ENCODE measurements around the gene PUS3. TPM values are rescaled to one million over a fixed set of nuclear protein-coding genes. Genes with fewer than 3 reads are reported as not detected.

Gene PUS3
- total RNA-seq, result 5.1 TPM

DNA sequence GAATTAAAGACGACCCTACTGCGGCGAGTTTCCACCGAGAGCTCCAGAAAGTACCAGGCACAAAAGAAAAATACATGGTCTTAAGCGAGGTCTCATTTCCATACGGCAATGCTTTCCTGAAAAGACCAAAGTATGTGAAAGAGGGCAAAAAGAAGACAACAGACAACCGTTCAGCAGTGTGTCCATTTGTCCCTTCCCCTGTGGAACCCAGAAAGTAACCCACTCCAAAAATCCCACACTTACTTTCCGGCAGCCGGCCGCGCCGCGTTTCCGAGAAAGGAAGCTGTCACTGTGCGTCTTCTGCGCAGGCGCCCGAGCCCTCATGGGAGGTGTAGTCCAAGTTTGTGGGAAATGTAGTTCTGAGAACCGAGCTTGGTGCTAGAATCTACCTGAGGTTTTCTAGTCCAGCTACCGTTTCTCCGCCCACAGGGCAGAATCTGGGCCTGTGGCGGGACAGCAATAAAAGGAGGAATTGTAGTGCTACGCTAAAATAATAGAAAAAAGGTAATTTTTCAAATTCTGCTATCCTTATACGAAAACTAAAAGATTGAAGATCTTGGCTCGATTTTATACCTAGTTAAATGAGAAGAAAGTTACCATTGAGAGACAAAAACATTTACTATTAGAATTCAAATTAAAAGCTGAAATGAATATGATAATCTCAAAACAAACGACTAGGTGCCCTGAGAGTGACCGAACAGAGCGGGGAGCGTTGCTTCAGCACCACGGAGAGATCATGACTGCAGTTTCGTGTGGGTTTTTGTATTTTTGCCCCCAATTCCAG is at the start of gene PUS3:
TSS of gene PUS3 (minus strand) at position 280 of the 784 bp plus-strand sequence. CDS start 6,922 bp downstream, outside the sequence.
- peak; percentile 53 to 89 (median 84) for DNase-seq (ENCODE audit: low read depth in 2 of 3, low spot score in 2 of 3)

DNA sequence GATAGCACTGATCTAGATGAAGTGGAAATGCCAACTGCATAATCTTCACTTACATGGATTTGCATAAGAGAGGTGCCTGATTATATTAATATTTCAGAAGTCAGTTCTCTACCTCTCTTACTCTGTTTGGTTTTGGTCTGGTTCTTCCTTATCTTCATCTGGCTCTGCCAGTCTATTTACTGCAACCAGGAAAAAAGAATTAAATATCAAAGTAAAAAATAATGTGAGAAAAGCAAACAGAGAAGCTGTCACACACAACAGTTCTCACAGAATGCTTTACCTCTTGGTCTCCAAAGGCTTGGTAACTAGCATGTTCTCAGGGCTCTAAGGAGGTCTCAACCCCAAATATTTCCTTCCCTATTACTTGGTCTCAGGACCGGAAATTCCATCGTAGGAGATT is 49.6 kb upstream of the PUS3 start:
- no peak for DNase-seq (ENCODE audit: low read depth in 2 of 3, low spot score in 2 of 3)

DNA sequence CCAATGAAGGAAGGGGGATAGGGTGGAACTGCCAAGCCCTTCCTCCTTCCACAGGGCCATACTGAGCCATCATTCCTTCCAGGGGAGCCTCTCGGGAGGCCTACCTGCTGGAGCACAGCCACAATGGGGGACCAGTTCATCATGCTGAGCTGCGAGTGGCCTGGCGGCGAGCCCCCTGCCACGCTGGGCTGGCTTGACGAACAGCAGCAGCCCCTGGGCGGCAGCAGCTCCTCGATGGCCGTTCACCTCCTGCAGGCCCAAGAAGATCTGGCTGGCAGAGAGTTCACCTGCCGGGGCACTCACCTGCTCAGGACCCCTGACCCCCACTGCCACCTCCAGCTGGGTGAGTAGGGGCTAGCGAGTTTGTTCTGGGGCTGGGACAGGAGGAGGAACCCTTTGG is 48.7 kb upstream of the PUS3 start:
- no peak for DNase-seq (ENCODE audit: low read depth in 2 of 3, low spot score in 2 of 3)

DNA sequence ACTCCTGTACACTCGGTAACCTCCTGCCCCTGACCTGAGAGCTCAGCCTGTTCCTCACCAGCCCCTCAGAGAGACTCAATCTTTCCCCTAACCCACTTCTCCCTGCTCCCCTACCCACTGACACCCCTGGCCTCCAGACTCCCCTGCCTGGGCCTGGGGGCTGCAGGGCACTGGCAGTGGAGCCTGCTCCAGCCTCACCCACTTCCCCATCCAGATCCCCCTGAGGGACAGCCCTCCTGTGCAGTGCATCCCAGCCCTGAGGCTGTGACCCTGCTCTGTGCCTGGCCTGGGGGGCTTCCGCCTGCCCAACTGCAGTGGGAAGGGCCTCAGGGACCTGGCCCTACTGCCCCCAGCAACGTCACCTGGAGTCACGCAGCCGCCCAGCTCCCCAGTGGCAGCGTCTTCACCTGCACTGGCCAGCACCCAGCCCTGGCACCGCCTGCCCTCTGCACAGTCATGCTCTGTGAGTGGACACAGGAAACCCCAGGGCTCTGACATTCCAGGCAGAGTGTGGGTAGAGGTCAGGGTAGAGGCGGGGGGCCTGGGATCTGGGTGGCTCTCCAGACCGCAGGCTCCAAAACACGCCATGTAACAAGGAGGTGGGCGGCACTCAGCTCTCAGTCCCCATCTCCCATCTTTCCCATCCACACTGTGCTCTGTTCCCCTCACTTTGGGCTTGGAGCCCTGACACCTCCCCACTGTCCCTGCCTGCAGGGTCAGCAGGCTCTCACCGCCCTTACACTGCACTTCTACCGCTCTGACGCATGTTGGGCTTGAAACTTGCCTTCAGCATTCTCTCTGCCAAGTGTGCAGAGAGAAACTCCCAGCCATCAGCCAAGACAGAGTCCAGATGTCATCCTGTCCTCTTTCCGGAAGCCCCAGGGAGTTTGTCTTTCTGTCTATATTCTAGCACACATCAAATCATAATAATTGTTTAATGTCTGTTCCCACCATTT is 48.0 kb upstream of the PUS3 start:
- no peak for DNase-seq (ENCODE audit: low read depth in 2 of 3, low spot score in 2 of 3)

DNA sequence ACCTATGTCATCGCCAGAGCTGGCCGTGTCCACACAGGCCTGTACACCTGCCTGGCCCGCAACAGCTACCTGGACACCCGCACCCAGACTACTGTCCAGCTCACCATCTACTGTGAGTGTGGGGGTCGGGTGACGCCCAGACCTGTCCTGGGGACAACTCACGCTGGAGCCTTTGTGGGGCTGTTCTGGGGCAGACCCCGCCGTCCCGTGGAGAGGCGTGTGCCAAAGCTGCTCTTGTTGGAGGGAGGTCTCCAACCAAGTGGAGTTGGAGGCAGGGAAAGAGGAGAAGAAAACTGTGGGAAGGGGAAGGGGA is 47.1 kb upstream of the PUS3 start:
- DNase-seq (ENCODE audit: low read depth in 2 of 3, low spot score in 2 of 3), result no peak

GRCh38 chr11:125949271-125950177 is 46.5 kb upstream of the PUS3 start:
- DNase-seq (ENCODE audit: low read depth in 2 of 3, low spot score in 2 of 3), result no peak

DNA sequence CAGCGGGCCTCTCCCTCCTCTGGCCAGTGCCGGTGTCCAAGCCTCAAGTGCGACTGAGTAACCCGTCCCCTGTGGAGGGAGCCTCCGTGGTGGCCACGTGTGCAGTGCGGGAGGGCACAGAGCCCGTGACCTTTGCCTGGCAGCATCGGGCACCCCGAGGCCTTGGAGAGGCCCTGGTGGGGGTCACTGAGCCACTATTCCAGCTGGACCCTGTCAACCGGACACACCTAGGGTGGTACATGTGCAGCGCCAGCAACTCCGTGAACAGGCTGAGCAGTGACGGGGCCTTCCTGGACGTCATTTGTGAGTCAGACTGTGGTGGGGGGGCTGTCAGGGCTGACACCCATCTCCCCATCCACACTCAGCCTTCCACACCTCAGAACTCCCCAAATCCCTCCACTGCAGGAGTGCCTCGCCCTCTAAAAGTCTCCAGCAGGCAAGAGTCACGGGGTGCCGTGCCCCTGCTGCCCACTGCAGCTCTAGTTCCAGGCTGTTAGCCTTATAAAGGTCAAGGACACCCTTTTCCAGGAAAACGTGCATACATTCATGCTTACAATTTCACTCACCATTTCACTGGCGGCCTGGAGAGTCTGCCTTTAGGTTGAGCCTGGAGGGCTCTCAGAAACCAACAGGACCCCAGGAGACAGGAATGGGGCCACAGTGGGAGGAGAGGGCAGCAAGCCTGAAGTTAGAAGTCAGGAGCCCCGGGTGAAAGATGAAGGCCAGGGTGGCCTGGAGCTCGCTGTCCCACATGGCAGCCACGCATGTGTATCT is 45.5 kb upstream of the PUS3 start:
- DNase-seq (ENCODE audit: low read depth in 2 of 3, low spot score in 2 of 3), result no peak

DNA sequence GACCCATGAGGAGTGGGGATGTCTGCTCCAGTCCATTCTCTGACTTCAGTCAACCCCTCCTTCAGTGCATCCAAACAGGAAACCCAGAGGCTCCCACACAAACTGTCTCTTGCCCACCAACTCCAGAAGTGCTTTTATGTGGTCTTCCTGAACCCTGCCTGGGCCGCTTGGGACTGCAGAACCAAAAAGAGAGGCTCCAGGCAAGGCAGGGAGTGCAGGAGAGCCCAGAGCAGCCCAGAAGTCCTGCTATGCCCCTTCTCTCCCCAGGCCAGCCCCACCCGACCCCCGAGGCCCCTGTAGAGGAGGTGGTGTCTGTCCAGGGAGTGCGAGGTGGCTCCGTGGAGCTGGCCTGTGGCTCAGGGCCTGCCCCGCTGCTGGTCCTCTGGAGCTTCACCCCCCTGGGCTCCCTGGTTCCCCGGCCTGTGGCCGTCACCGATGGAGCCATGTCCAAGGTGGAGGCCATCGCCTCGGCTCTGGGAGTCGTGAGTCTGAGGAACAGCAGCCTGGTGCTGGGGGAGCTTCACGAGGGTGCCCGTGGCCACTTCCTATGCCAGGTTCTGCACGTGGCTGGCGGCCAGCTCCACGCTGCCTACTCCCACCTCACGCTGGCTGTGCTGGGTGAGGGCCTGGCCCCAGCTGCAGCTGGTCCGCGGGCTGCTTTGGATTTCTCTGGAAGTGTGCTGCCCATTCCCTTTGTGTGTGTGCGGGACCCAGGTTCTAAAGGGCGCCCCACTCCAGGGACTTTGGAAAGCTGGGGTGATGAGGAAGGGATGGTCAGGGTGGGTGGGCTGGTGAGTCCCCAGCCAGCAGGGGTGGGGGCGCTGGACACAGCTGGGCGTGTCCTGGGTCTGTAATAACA is 44.6 kb upstream of the PUS3 start:
- no peak for DNase-seq (ENCODE audit: low read depth in 2 of 3, low spot score in 2 of 3)

DNA sequence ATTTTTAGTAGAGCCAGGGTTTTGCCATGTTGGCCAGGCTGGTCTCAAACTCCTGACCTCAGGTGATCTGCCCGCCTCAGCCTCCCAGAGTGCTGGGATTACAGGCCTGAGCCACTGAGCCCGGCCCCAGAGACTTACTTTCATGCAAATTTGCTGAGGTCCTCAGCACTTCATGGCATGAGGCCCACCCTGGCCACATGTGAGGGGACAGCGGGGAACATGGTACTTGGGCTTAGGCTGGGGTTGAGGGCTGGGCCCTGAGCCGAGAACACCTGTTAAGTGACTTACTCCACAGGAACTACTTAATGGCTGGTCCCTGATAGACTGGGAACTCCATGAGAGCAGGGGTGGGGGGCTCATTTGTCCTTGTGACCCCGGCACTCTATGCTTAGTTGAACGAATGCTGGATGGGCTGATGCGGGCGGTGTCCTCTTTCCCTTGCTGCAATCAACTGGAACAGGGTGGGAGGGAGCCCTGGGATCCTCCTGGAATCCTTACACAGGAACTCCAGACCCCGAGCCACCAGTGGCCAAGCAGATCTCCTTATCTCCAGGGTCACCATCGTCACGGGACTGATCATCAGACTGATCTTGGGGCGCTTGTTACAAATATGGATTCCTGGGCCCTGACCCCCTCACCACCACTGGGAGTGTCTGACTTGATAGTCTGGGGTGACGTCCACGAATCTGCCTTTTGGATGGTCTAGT is 43.9 kb upstream of the PUS3 start:
- no peak for DNase-seq (ENCODE audit: low read depth in 2 of 3, low spot score in 2 of 3)

- DNase-seq (ENCODE audit: low read depth in 2 of 3, low spot score in 2 of 3), result no peak
Observed at GRCh38 chr11:125945797-125946520, 43.0 kb upstream of the PUS3 start, which contains the start of gene VSIG10L2. Gene VSIG10L2, plus strand, starts transcription at chr11:125946044. Its CDS starts 12 bp downstream, at chr11:125946056.

DNA sequence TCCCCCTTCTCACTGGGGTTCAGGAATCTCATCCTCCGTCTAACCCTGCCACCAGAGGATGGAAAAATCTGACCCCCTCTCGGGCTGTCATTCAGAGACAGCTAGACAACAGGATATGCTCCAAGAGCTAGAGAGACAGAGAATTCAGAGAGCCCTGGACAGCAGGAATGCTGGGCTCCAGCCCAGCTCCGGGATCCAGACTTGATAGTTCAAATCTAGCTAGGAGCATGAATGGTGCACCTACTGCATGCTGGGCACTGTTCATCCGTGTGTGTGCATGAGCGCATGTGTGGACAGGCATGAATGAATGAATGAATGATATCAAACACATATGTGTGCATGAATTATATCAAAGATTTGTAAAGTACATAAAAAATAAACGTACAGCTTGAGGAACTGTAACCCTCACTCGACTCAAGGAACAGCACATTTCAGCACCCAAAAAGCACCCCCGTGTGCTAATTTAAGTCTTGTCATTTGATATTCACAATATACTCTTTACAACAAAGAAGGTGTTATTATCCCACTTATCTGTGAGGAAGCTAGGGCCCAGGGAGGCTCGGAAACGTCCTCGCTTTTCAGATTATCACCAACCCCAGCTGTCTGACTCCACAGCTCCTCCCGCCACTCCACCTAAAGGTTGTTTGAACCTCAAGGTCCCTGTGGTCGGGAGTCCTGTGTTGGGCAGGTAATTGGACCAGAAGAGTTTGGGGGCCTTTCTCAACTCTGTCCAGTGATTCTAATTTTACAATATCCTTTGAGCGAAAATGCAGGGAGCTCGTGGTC is 42.2 kb upstream of the PUS3 start:
- no peak for DNase-seq (ENCODE audit: low read depth in 2 of 3, low spot score in 2 of 3)

GRCh38 chr11:125944350-125945010 is 41.5 kb upstream of the PUS3 start:
- DNase-seq (ENCODE audit: low read depth in 2 of 3, low spot score in 2 of 3), result no peak

DNA sequence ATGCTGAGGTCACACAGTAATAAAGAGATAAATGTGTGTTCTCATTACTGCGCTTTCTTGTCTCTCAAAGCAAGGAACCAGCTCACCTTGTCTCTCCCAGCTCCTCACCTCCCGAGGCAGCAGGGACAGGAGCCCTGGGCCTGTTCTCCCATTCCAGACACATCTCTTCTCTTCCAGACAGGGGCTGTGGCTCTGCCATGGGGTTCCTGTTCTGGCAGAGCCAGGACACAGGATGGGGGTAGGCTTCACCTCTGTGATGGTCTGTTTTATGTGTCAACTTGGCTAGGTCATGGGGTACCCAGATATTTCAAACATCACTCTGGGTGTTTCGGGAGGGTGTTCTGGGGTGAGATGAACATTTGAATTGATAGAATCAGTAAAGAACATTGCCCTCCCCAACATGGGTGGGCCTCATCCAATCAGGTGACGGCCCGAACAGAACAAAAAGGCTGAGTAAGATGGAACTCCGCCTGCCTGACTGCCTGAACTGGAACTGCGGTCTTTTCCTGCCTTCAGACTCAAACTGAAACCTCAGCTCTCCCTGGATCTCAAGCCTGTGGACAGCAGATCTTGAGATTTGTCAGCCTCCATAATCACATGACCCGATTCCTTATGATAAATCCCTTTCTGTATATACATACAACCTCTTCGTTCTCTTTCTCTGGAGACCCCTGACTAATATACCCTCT is 40.8 kb upstream of the PUS3 start:
- DNase-seq (ENCODE audit: low read depth in 2 of 3, low spot score in 2 of 3), result no peak

DNA sequence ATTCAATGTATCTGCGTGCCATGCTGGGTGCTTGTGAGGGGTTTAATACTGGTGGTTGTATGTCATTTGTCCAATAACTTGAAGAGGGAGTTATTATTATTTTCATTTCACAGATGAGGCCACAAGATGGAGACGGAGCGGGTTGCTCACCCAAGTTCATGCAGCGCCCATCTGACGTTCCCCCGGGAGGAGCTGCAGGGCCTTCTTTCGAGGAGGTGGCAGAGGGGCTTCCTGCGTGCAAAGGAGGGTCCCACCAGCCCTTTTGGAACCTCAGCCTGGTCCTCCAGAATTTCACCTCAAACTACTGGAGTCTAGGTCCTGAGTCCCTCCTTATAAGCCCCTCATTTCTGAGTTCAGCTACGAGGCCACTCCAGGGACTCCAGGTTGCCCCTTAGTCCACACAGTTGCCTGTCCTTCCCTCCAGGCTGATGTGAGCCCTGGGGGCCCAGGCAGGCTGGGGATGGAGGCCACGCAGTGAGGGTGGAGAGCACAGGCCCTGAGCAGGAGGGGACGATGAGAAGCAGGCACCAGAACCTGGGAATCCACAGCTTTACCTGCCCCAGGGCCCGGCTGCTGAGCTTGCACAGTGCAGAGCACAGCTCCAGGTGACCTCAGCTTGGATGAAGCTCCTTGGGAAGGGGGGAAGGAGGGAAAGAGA is 39.9 kb upstream of the PUS3 start:
- no peak for DNase-seq (ENCODE audit: low read depth in 2 of 3, low spot score in 2 of 3)
